OCI-LY7 (cell line): ENCODE data around the gene SMPD3. TPM values are rescaled to one million over a fixed set of nuclear protein-coding genes. Genes with fewer than 3 reads are reported as not detected.

Experiments
- BruUV-seq: library from RNA; stranded (reverse); fragments of 400-500 nt; replicated peaks from 2 replicates; lab custom pipeline; 2021; lab: Mats Ljungman, UMichigan
- CTCF ChIA-PET: fragments of 300-600 bp; sonication (Branson Sonifier 250); formaldehyde crosslinking; loops from one replicate; lab custom pipeline; 2022; ENCODE audit warnings: antibody characterized with exemption; ENCODE audit not compliant: unreplicated experiment; lab: Charles Lee
- POLR2A ChIA-PET: fragments of 300-600 bp; sonication (Branson Sonifier 250); formaldehyde crosslinking; loops from one replicate; lab custom pipeline; 2022; ENCODE audit warnings: antibody characterized with exemption; lab: Charles Lee
- DNase-seq: peaks from one replicate; pipeline ENCODE4 v3.0.0-alpha.2; 2015; ENCODE audit warnings: low spot score
- H2AFZ ChIP-seq: fragments of 200-600 bp; sonication (generic), shearing (Covaris generic); 2 replicates; pipeline ENCODE4 v1.6.1; 2014; ENCODE audit warnings: mild to moderate bottlenecking, antibody characterized with exemption, low read length, moderate library complexity
- H3K27ac ChIP-seq: fragments of 200-600 bp; sonication (generic); 2 replicates; pipeline ENCODE4 v1.5.1; 2014; ENCODE audit warnings: mixed run types, low read depth, mild to moderate bottlenecking, moderate library complexity, low read length, inconsistent platforms; ENCODE audit not compliant: poor library complexity, severe bottlenecking
- H3K36me3 ChIP-seq: fragments of 200-600 bp; sonication (generic); 2 replicates; pipeline ENCODE4 v1.6.1; 2014; ENCODE audit warnings: mild to moderate bottlenecking, antibody characterized with exemption, low read length, moderate library complexity, mixed read lengths; ENCODE audit not compliant: insufficient read depth
- H3K4me1 ChIP-seq: fragments of 200-600 bp; sonication (generic); 2 replicates; pipeline ENCODE4 v1.5.1; 2014; ENCODE audit warnings: mild to moderate bottlenecking, low read length; ENCODE audit not compliant: insufficient read depth, poor library complexity, severe bottlenecking
- H3K4me2 ChIP-seq: fragments of 200-600 bp; sonication (generic); 2 replicates; pipeline ENCODE4 v1.6.1; 2014; ENCODE audit warnings: mild to moderate bottlenecking, low read length
- H3K4me3 ChIP-seq: fragments of 200-600 bp; sonication (generic); 2 replicates; pipeline ENCODE4 v1.5.1; 2014; ENCODE audit warnings: mild to moderate bottlenecking, low read depth, low read length; ENCODE audit not compliant: poor library complexity, severe bottlenecking
- H3K79me2 ChIP-seq: fragments of 200-600 bp; sonication (generic); 2 replicates; pipeline ENCODE4 v1.6.1; 2016; ENCODE audit warnings: low read depth, mild to moderate bottlenecking, low read length, moderate library complexity, mixed read lengths; ENCODE audit not compliant: insufficient read depth
- H3K9me2 ChIP-seq: fragments of 200-600 bp; sonication (generic); 2 replicates; pipeline ENCODE4 v1.6.1; 2016; ENCODE audit warnings: mild to moderate bottlenecking, low read length, mixed read lengths; ENCODE audit not compliant: insufficient read depth
- H3K9me3 ChIP-seq: fragments of 200-600 bp; sonication (generic); 2 replicates; pipeline ENCODE4 v1.6.1; 2014; ENCODE audit warnings: mild to moderate bottlenecking, mixed run types, low read length, mixed read lengths
- H4K20me1 ChIP-seq: fragments of 200-600 bp; sonication (generic); 2 replicates; pipeline ENCODE4 v1.6.1; 2014; ENCODE audit warnings: mild to moderate bottlenecking, antibody characterized with exemption, low read length, moderate library complexity, mixed read lengths; ENCODE audit not compliant: insufficient read depth
- CTCF ChIP-seq: fragments of 200-600 bp; sonication (generic); conservative IDR thresholded peaks from 2 replicates; pipeline ENCODE4 v1.5.1; 2014; ENCODE audit warnings: mild to moderate bottlenecking, antibody characterized with exemption, low read length, moderate library complexity, mixed read lengths
- EZH2phosphoT487 ChIP-seq: fragments of 200-600 bp; sonication (generic); IDR thresholded peaks from 2 replicates; pipeline ENCODE4 v1.6.1; 2018; ENCODE audit warnings: low read depth, borderline replicate concordance, mild to moderate bottlenecking, mixed run types, antibody characterized with exemption, low read length, moderate library complexity, mixed read lengths
- intact Hi-C: fragments of 100-400 bp; cut with micrococcal nuclease; formaldehyde crosslinking; loops from one replicate; pipeline ENCODE4 v1.10.0; 2022; ENCODE audit not compliant: unreplicated experiment
- total RNA-seq, 2 experiments: library from RNA; depleted of rRNA in 1 of 2; stranded (reverse); fragments of >200 nt in 1 of 2; shearing (Covaris generic) in 1 of 2; gene quantifications; 2 replicates each; pipeline ENCODE4 v1.2.3, GENCODE V29; 2014 to 2022

The SMPD3 gene
- total RNA-seq, 2 experiments from 2014 or later: 0.16 to 0.51 TPM

GRCh38 chr16:68374246-68374805, 74.0 kb downstream of the SMPD3 start:
- ChIA-PET POLR2A (no interaction called here), CTCF (interaction anchor here (0.6 kb wide), 2 partner anchors 45 to 225 kb away, joined by 3 read pairs; no protein-coding TSS in a partner anchor)
- Histone ChIP-seq H3K9me2 (no peaks in the 10 kb centered on the region), H3K27ac (no peak overlapping the region), H3K4me2 (no peak overlapping the region), H3K4me1 (peaks cover 7% of the 10 kb centered on the region), H3K79me2 (no peaks in the 10 kb centered on the region), H3K9me3 (no peaks in the 10 kb centered on the region), H3K36me3 (no peaks in the 10 kb centered on the region), H2AFZ (no peak overlapping the region), H4K20me1 (no peaks in the 10 kb centered on the region), H3K4me3 (no peak overlapping the region)
- TF ChIP-seq CTCF (no peak), EZH2phosphoT487 (no peak)
- no TSS peak for BruUV-seq
- intact Hi-C loops: no loop called here
- no peak for DNase-seq

GRCh38 chr16:68373528-68374245, 74.6 kb downstream of the SMPD3 start:
- H3K27ac ChIP-seq: no peak overlapping the region
- peaks cover 13% of the 10 kb centered on the region for H3K4me1 ChIP-seq
- intact Hi-C loops: no loop called here
- H3K9me3 ChIP-seq: no peaks in the 10 kb centered on the region
- H3K79me2 ChIP-seq: no peaks in the 10 kb centered on the region
- POLR2A ChIA-PET: no interaction called here
- no peak for TF ChIP-seq EZH2phosphoT487
- no peak for TF ChIP-seq CTCF
- H3K9me2 ChIP-seq: no peaks in the 10 kb centered on the region
- no peak for DNase-seq
- no peak overlapping the region for H2AFZ ChIP-seq
- no peaks in the 10 kb centered on the region for H3K36me3 ChIP-seq
- H3K4me3 ChIP-seq: no peak overlapping the region
- no peak overlapping the region for H3K4me2 ChIP-seq
- no peaks in the 10 kb centered on the region for H4K20me1 ChIP-seq
- no TSS peak for BruUV-seq
- CTCF ChIA-PET: interaction anchor here (0.6 kb wide), 1 partner anchor 46 kb away, joined by 3 read pairs; no protein-coding TSS in a partner anchor

- no peak overlapping the region for H2AFZ ChIP-seq
- H3K9me2 ChIP-seq: no peaks in the 10 kb centered on the region
- intact Hi-C loops: no loop called here
- H3K4me3 ChIP-seq: no peak overlapping the region
- no peaks in the 10 kb centered on the region for H3K79me2 ChIP-seq
- no peak for DNase-seq
- no peaks in the 10 kb centered on the region for H3K36me3 ChIP-seq
- TF ChIP-seq CTCF: no peak
- no peak for TF ChIP-seq EZH2phosphoT487
- ChIA-PET POLR2A (no interaction called here), CTCF (no interaction called here)
- no peak overlapping the region for H3K4me2 ChIP-seq
- H4K20me1 ChIP-seq: no peaks in the 10 kb centered on the region
- no peaks in the 10 kb centered on the region for H3K9me3 ChIP-seq
- H3K4me1 ChIP-seq: peaks cover 22% of the 10 kb centered on the region
- H3K27ac ChIP-seq: no peak overlapping the region
- no TSS peak for BruUV-seq
Observed at GRCh38 chr16:68372806-68373205, 75.5 kb downstream of the SMPD3 start.
